GM23248 (cell line): ENCODE data around the gene MXD3. TPM values are rescaled to one million over a fixed set of nuclear protein-coding genes. Genes with fewer than 3 reads are reported as not detected.

Source experiments
- DNase-seq: peaks from one replicate; pipeline ENCODE4 v3.0.0-alpha.2; 2015
- H2AFZ ChIP-seq: fragments of 200-600 bp; sonication (generic); 2 replicates; pipeline ENCODE4 v1.6.1; 2016; ENCODE audit warnings: antibody characterized with exemption
- H3F3A ChIP-seq: fragments of 200-600 bp; sonication (generic); 2 replicates; pipeline ENCODE4 v1.6.1; 2016; ENCODE audit warnings: mild to moderate bottlenecking, antibody characterized with exemption, mixed run types; ENCODE audit not compliant: insufficient read depth
- H3K27ac ChIP-seq: fragments of 200-600 bp; sonication (generic); 2 replicates; pipeline ENCODE4 v1.5.1; 2016; ENCODE audit warnings: mild to moderate bottlenecking
- H3K27me3 ChIP-seq: fragments of 200-600 bp; sonication (generic); replicated peaks from 2 replicates; pipeline ENCODE4 v1.6.1; 2016; ENCODE audit warnings: mild to moderate bottlenecking; ENCODE audit not compliant: insufficient read depth
- H3K36me3 ChIP-seq: fragments of 200-600 bp; sonication (generic); 2 replicates; pipeline ENCODE4 v1.6.1; 2016; ENCODE audit warnings: low read depth, mild to moderate bottlenecking
- H3K4me1 ChIP-seq: fragments of 200-600 bp; sonication (generic); 2 replicates; pipeline ENCODE4 v1.6.1; 2016; ENCODE audit warnings: mild to moderate bottlenecking; ENCODE audit not compliant: insufficient read depth
- H3K4me2 ChIP-seq: fragments of 200-600 bp; sonication (generic); one replicate; pipeline ENCODE4 v1.6.1; 2016; ENCODE audit warnings: mild to moderate bottlenecking; ENCODE audit not compliant: unreplicated experiment
- H3K4me3 ChIP-seq: fragments of 200-600 bp; sonication (generic); 2 replicates; pipeline ENCODE4 v1.5.1; 2016; ENCODE audit warnings: mild to moderate bottlenecking
- H3K79me2 ChIP-seq: fragments of 200-600 bp; sonication (generic); 2 replicates; pipeline ENCODE4 v1.6.1; 2016; ENCODE audit warnings: mild to moderate bottlenecking; ENCODE audit not compliant: insufficient read depth
- H3K9ac ChIP-seq: fragments of 200-600 bp; sonication (generic); 2 replicates; pipeline ENCODE4 v1.6.1; 2016; ENCODE audit warnings: mild to moderate bottlenecking
- H3K9me2 ChIP-seq: fragments of 200-600 bp; sonication (generic); 2 replicates; pipeline ENCODE4 v1.6.1; 2016; ENCODE audit warnings: mixed run types, mild to moderate bottlenecking, moderate library complexity; ENCODE audit not compliant: insufficient read depth
- H3K9me3 ChIP-seq: fragments of 200-600 bp; sonication (generic); one replicate; pipeline ENCODE4 v1.6.1; 2017; ENCODE audit warnings: low read depth
- H4K20me1 ChIP-seq: fragments of 200-600 bp; sonication (generic); 2 replicates; pipeline ENCODE4 v1.6.0; 2016; ENCODE audit not compliant: insufficient read depth
- EZH2 ChIP-seq: fragments of 200-600 bp; sonication (generic); IDR thresholded peaks from 2 replicates; pipeline ENCODE4 v1.6.1; 2018; ENCODE audit warnings: antibody characterized with exemption, mild to moderate bottlenecking; ENCODE audit not compliant: insufficient read depth, poor library complexity, severe bottlenecking
- EZH2phosphoT487 ChIP-seq: fragments of 200-600 bp; sonication (generic); IDR thresholded peaks from 2 replicates; pipeline ENCODE4 v1.6.1; 2018; ENCODE audit warnings: antibody characterized with exemption, moderate library complexity, mild to moderate bottlenecking, low read depth; ENCODE audit not compliant: insufficient read depth
- WGBS, 2 experiments: methylation state at CpG; one replicate each; pipeline ENCODE4 v1.1.6; 2015 to 2017; ENCODE audit warnings: low lambda C conversion rate in 2 of 2, low coverage in 1 of 2; ENCODE audit errors: missing lambda C conversion rate in 2 of 2; 5-methylcytosine and 5-hydroxymethylcytosine counted together
- in situ Hi-C: fragments of 300-500 bp; cut with MboI; formaldehyde crosslinking; loops from 2 replicates; pipeline ENCODE4 v1.15.0; 2020
- polyA plus RNA-seq: library from polyadenylated mRNA; unstranded; fragments of >200 nt; fragmentation: Nextera tagmentation; extraction: Ambion mirVana; gene quantifications from 2 replicates; pipeline ENCODE4 v1.2.1, GENCODE V29; 2016
- total RNA-seq: library from RNA; depleted of rRNA; stranded (reverse); fragments of >200 nt; shearing (Covaris generic); gene quantifications from 2 replicates; pipeline ENCODE4 v1.2.3, GENCODE V29; 2014

MXD3 gene
- total and polyA plus RNA-seq, 2 experiments from 2014 or later = 6.5 to 7.8 TPM

DNA sequence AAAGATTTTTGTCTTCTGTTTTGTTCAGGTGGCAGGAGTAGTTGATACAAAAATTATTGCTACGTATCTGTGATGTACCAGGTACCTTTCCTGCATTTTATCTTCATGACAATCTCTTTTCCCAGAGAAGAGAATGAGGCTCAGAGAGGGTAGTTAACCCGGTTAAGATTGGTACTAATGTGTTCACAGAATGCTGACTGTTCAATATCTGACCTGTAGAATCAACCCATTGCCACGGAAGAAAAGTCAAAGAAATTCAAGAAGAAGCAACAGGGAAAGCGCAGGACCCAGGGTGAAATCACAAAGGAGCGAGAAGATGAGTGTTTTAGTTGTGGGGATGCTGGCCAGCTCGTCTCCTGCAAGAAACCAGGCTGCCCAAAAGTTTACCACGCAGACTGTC is 20.0 kb downstream of the MXD3 start:
- in situ Hi-C loops = no loop called here
- WGBS, 2 experiments = 95 to 97% methylated on average over 7 of the region's 7 CpGs
- no peaks in the 10 kb centered on the region for H3K9me2 ChIP-seq
- H3K4me1 ChIP-seq = no peaks in the 10 kb centered on the region
- no peak overlapping the region for H2AFZ ChIP-seq
- H3K9me3 ChIP-seq = no peaks in the 10 kb centered on the region
- no peak overlapping the region for H3K4me2 ChIP-seq
- H3F3A ChIP-seq = peaks cover 1% of the 10 kb centered on the region; the same call in 1 of the 2 replicates
- H3K27ac ChIP-seq = no peak overlapping the region
- TF ChIP-seq EZH2phosphoT487 (no peak), EZH2 (no peak)
- no peaks in the 10 kb centered on the region for H3K79me2 ChIP-seq
- H3K27me3 ChIP-seq = no peaks in the 10 kb centered on the region
- H3K4me3 ChIP-seq = no peak overlapping the region
- H3K36me3 ChIP-seq = peaks cover 49% of the 10 kb centered on the region
- H4K20me1 ChIP-seq = no peaks in the 10 kb centered on the region
- no peak for DNase-seq
- no peak overlapping the region for H3K9ac ChIP-seq

DNA sequence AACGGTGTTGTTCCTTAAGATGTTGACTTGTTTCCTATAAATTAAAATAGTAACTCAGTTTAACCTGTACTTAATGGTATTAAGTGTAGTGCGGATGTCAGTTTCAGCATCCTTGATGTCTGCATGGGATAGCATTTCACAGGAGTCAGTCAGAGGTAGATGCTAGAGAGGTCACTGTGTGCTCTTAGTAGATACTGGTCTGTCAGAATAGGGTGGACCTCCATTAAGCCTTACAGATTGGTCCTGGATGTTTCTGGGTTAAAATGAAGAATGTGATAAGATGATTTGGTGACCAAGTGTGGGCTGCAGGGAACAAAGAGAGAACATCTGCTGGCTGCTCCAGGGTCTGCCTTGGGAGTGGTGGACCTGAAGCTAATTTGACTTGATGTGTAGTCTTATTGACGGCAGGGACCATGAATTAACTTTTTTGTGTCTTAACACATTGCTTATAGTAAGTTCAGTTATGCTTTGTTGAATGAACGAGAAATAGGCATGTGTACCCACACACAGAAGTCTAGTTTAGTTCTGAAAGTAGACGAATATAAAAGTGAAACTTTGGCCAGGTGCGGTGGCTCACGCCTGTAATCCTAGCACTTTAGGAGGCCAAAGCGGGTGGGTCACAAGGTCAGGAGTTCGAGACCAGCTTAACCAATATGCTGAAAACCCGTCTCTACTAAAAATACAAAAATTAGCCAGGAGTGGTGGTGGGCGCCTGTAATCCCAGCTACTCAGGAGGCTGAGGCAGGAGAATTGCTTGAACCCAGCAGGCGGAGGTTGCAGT is 20.7 kb downstream of the MXD3 start:
- no peak overlapping the region for H3K9ac ChIP-seq
- 94 to 95% methylated on average over 12 of the region's 12 CpGs for WGBS, 2 experiments
- DNase-seq = no peak
- H3K79me2 ChIP-seq = no peaks in the 10 kb centered on the region
- no peak overlapping the region for H3K27ac ChIP-seq
- H2AFZ ChIP-seq = no peak overlapping the region
- H3F3A ChIP-seq = no peaks in the 10 kb centered on the region
- H3K4me3 ChIP-seq = no peak overlapping the region
- no peaks in the 10 kb centered on the region for H3K27me3 ChIP-seq
- no peaks in the 10 kb centered on the region for H4K20me1 ChIP-seq
- in situ Hi-C loops = no loop called here
- H3K36me3 ChIP-seq = peaks cover 53% of the 10 kb centered on the region
- no peaks in the 10 kb centered on the region for H3K9me3 ChIP-seq
- no peak overlapping the region for H3K4me2 ChIP-seq
- H3K9me2 ChIP-seq = no peaks in the 10 kb centered on the region
- no peak for TF ChIP-seq EZH2
- no peak for TF ChIP-seq EZH2phosphoT487
- no peaks in the 10 kb centered on the region for H3K4me1 ChIP-seq

DNA sequence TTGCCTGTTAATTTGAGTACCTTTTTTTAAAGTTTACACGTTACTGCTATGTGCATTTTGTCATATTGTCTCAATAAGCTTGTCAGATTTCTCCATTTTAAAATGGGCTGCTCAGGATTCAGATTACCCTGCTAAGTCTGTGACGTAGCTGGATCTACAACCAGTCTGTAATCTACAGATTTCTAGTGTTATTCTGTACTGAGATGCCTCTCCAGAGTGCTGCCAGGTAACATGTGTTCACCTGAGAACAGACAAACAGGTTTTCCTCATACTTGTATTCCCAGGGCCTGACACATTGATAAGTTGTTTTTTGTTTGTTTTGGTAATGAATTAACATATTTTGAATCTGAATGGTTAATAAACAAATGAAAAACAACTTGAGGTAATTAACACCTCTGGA is 23.5 kb downstream of the MXD3 start:
- in situ Hi-C loops = no loop called here
- Histone ChIP-seq H3K79me2 (no peaks in the 10 kb centered on the region), H3K27me3 (no peaks in the 10 kb centered on the region), H4K20me1 (no peaks in the 10 kb centered on the region), H3K4me1 (no peaks in the 10 kb centered on the region), H3K9me2 (no peaks in the 10 kb centered on the region), H2AFZ (no peak overlapping the region), H3K9me3 (no peaks in the 10 kb centered on the region), H3K36me3 (peaks cover 56% of the 10 kb centered on the region), H3K4me3 (no peak overlapping the region), H3K27ac (no peak overlapping the region), H3K4me2 (no peak overlapping the region), H3F3A (no peaks in the 10 kb centered on the region), H3K9ac (no peak overlapping the region)
- 96 to 97% methylated on average over 2 of the region's 2 CpGs for WGBS, 2 experiments
- TF ChIP-seq EZH2phosphoT487 = no peak
- no peak for TF ChIP-seq EZH2
- no peak for DNase-seq

DNA sequence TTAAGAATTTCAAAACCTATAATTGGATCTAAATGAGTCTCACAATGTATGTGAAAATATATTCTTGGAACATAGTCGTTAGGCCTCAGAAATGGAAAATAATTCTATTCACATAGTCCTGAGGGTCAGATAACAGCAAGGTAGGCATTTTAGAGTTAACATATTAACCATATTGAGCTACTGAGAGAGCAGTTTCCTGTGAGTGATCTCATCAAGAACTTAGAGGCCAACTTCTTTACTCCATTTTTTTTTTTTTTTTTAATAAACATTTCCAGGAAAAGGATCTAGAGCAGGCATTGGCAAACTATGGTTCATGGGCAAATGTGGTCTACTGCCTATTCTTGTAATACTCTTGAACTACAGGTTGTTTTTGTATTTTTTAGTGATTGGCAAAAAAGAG is 34.8 kb downstream of the MXD3 start:
- H3K36me3 ChIP-seq = peaks cover 57% of the 10 kb centered on the region
- H3K27ac ChIP-seq = no peak overlapping the region
- H2AFZ ChIP-seq = no peak overlapping the region
- no peak overlapping the region for H3K4me3 ChIP-seq
- H3K9me3 ChIP-seq = no peaks in the 10 kb centered on the region
- TF ChIP-seq EZH2 (no peak), EZH2phosphoT487 (no peak)
- H3F3A ChIP-seq = peaks cover 13% of the 10 kb centered on the region; the same call in 1 of the 2 replicates
- in situ Hi-C loops = no loop called here
- 86 to 96% methylated on average over 1 of the region's 1 CpG for WGBS, 2 experiments
- no peaks in the 10 kb centered on the region for H3K27me3 ChIP-seq
- no peaks in the 10 kb centered on the region for H3K79me2 ChIP-seq
- peak; percentile 9 for DNase-seq
- H4K20me1 ChIP-seq = no peaks in the 10 kb centered on the region
- H3K4me2 ChIP-seq = no peak overlapping the region
- H3K4me1 ChIP-seq = no peaks in the 10 kb centered on the region
- H3K9ac ChIP-seq = no peak overlapping the region
- no peaks in the 10 kb centered on the region for H3K9me2 ChIP-seq
